ENCODE measurements around the gene CD226. TPM values are rescaled to one million over a fixed set of nuclear protein-coding genes. Genes with fewer than 3 reads are reported as not detected.
"Not testable (repeated sequence)": the region's sequence is repeated elsewhere in the genome, so short reads cannot be mapped to it uniquely, and the experiment has no call there.

The CD226 gene
- polyA plus RNA-seq, 1 experiment = 0.09 TPM

GRCh38 chr18:69838003-69838402 lies 109.7 kb downstream of the CD226 start:
- ChIA-PET CTCF (no interaction called here), POLR2A (no interaction called here)
- DNase-seq (ENCODE audit: low read depth, low spot score) = no peak
- TF ChIP-seq CTCF (IDR thresholded peaks at IDR 0.05; ENCODE audit: low read depth, low read length) = no peak
- Histone ChIP-seq H3K9me3 (ENCODE audit: control insufficient read depth, insufficient read depth, low read length) (peaks cover 8% of the 10 kb centered on the region), H3K27ac (ENCODE audit: low read depth, low read length) (no peak overlapping the region), H3K27me3 (ENCODE audit: control insufficient read depth, insufficient read depth, low read length) (no peaks in the 10 kb centered on the region), H3K4me3 (ENCODE audit: low read depth, low read length) (no peak overlapping the region)

- H3K27ac ChIP-seq (ENCODE audit: low read depth, low read length); H3K4me3 ChIP-seq (ENCODE audit: low read depth, low read length); POLR2A ChIA-PET; H3K27me3 ChIP-seq (ENCODE audit: control insufficient read depth, insufficient read depth, low read length); H3K9me3 ChIP-seq (ENCODE audit: control insufficient read depth, insufficient read depth, low read length); DNase-seq (ENCODE audit: low read depth, low spot score): not testable (repeated sequence)
- CTCF ChIA-PET = interaction anchor here (0.6 kb wide), 1 partner anchor 16 kb away, joined by 3 read pairs; no protein-coding TSS in a partner anchor
Measured at GRCh38 chr18:69834980-69835379, 112.7 kb downstream of the CD226 start.

- no peak overlapping the region for H3K27ac ChIP-seq (ENCODE audit: low read depth, low read length)
- no peak for DNase-seq (ENCODE audit: low read depth, low spot score)
- no peak overlapping the region for H3K4me3 ChIP-seq (ENCODE audit: low read depth, low read length)
- H3K9me3 ChIP-seq (ENCODE audit: control insufficient read depth, insufficient read depth, low read length) = no peaks in the 10 kb centered on the region
- ChIA-PET CTCF (interaction anchor here (0.8 kb wide), 1 partner anchor 624 kb away, joined by 3 read pairs; no protein-coding TSS in a partner anchor), POLR2A (no interaction called here)
- H3K27me3 ChIP-seq (ENCODE audit: control insufficient read depth, insufficient read depth, low read length) = no peaks in the 10 kb centered on the region
- TF ChIP-seq CTCF (IDR thresholded peaks at IDR 0.05; ENCODE audit: low read depth, low read length) = no peak
Measured at GRCh38 chr18:69830189-69830588, 117.5 kb downstream of the CD226 start.

GRCh38 chr18:69820538-69820937 lies 127.1 kb downstream of the CD226 start:
- Histone ChIP-seq H3K27ac (ENCODE audit: low read depth, low read length) (no peak overlapping the region), H3K9me3 (ENCODE audit: control insufficient read depth, insufficient read depth, low read length) (no peaks in the 10 kb centered on the region), H3K27me3 (ENCODE audit: control insufficient read depth, insufficient read depth, low read length) (no peaks in the 10 kb centered on the region), H3K4me3 (ENCODE audit: low read depth, low read length) (no peak overlapping the region)
- no peak for TF ChIP-seq CTCF (IDR thresholded peaks at IDR 0.05; ENCODE audit: low read depth, low read length)
- ChIA-PET POLR2A (no interaction called here), CTCF (no interaction called here)
- DNase-seq (ENCODE audit: low read depth, low spot score) = no peak

GRCh38 chr18:69819460-69819859 lies 128.2 kb downstream of the CD226 start:
- no peak for TF ChIP-seq CTCF (IDR thresholded peaks at IDR 0.05; ENCODE audit: low read depth, low read length)
- DNase-seq (ENCODE audit: low read depth, low spot score) = no peak
- no peaks in the 10 kb centered on the region for H3K27me3 ChIP-seq (ENCODE audit: control insufficient read depth, insufficient read depth, low read length)
- ChIA-PET POLR2A (no interaction called here), CTCF (no interaction called here)
- no peak overlapping the region for H3K4me3 ChIP-seq (ENCODE audit: low read depth, low read length)
- no peaks in the 10 kb centered on the region for H3K9me3 ChIP-seq (ENCODE audit: control insufficient read depth, insufficient read depth, low read length)
- H3K27ac ChIP-seq (ENCODE audit: low read depth, low read length) = no peak overlapping the region
